ENCODE measurements around the gene DYNC1LI2. TPM values are rescaled to one million over a fixed set of nuclear protein-coding genes. Genes with fewer than 3 reads are reported as not detected.

DYNC1LI2 gene
- total and polyA plus RNA-seq, 12 donors = 27.2 to 109 (median 88.2) TPM

DNA sequence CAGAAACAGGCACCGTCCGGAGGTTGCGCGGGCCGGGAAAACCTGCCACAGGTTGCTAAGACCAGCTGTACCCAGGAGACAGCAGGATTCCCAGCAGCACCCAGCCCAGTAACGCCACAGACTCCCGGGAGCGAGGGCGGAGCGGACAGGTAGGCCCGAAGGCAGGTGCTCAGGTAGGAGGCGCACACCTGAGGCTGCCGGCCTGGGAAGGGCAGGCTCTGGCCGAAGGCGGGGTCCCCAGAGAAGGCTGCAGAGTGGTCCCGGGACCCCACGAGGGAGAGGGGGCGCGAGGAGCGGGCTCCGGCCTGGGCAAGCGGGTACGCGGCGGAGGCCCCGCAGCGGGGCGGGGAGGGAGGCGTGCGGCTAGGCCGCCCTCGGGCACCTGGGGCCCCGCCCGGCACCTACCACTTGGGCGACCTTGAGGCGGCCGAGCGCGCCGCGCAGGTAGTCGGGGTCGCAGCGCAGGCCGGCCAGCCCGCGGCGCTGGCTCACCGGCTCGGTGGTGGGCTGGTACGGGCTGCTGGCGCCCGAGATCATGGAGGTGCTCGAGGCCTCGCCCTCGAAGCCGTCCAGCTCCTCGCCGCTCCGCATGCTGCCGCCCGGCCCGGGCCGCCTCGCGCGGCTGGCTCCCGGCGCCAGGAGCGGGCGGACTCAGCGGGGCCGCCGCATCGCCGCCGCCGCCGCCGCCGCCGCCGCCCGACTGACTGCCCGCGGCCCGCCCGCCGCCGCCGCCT, 55.3 kb downstream of the DYNC1LI2 start:
- intact Hi-C loops (cut with DNase I) = loop anchor here in 2 of 10 donors (5.0 kb wide), 3 partner anchors 34 to 89 kb away; no protein-coding TSS in a partner anchor
- Histone ChIP-seq H3K27ac (peak overlapping the region in 6 of 10 donors; percentile 8 to 73 (median 40)), H3K4me1 (peaks cover 5 to 38% (median 15%) of the 10 kb centered on the region in 9 donors), H3K27me3 (no peaks in the 10 kb centered on the region), H3K9me3 (no peaks in the 10 kb centered on the region), H3K4me3 (peak overlapping the region; percentile 49 to 83 (median 70)), H3K36me3 (no peaks in the 10 kb centered on the region)
- WGBS, 2 donors = 3% methylated on average over 57 to 74 of the region's 91 CpGs
- DNase-seq (peak; percentile 13 to 30), ATAC-seq (peak in 4 of 8 donors; percentile 1 to 39 (median 16))
- no peak for TF ChIP-seq CTCF (IDR thresholded peaks at IDR 0.05)

DNA sequence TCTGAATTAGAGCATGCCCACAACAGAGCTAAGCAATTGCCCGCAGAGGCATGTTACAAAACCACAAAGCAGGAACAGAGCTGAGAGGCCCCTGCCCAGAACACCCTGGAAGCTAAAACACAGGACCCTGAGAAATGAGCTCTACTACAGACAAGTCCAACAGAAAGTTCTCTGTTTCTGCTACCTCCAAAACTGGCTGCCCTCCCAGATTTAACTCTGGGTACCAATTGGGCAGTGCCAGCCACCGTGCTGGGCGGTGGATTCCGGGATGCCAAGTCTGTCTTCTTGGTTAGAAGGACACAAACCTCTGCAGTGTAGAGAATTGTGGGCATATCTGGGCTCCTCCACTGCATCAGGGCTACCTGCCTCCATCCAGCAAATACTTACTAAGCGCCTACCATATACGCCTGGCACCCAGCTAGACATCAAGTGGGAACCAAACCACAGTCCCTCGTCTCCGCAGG, 55.9 kb downstream of the DYNC1LI2 start:
- no peak for DNase-seq
- no peaks in the 10 kb centered on the region for H3K27me3 ChIP-seq
- no peaks in the 10 kb centered on the region for H3K9me3 ChIP-seq
- H3K4me3 ChIP-seq = peak overlapping the region; percentile 49 to 83 (median 70)
- peaks cover 5 to 32% (median 15%) of the 10 kb centered on the region in 9 donors for H3K4me1 ChIP-seq
- no peaks in the 10 kb centered on the region for H3K36me3 ChIP-seq
- WGBS, 2 donors = 55 to 56% methylated on average over 8 of the region's 8 CpGs
- no peak for TF ChIP-seq CTCF (IDR thresholded peaks at IDR 0.05)
- peak overlapping the region in 2 of 10 donors; percentile 21 to 72 for H3K27ac ChIP-seq
- ATAC-seq = no peak
- intact Hi-C loops (cut with DNase I) = loop anchor here in 2 of 10 donors (5.0 kb wide), 3 partner anchors 33 to 88 kb away; no protein-coding TSS in a partner anchor

DNA sequence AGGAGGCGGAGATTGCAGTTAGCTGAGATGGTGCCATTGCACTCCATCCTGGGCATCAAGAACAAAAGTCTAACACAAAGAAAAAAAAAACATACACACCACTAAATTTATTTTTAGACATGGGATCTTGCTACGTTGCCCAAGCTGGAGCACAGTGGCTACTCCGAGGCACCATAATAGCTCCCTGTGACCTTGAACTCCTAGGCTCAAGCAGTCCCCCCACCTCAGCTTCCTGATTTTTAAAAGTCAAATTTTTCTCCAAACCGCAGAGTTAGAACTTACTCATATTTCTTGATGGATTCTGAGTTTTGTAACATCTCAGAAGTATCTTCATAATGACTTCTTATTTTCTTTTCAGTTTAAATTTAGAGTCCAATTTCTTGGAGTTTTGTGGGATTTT, 58.3 kb downstream of the DYNC1LI2 start:
- DNase-seq (no peak), ATAC-seq (no peak)
- whole genome bisulfite sequencing, 2 donors = 90 to 93% methylated on average over 4 of the region's 4 CpGs
- H3K9me3 ChIP-seq = no peaks in the 10 kb centered on the region
- no peak overlapping the region for H3K27ac ChIP-seq
- no peak for TF ChIP-seq CTCF (IDR thresholded peaks at IDR 0.05)
- H3K36me3 ChIP-seq = no peaks in the 10 kb centered on the region
- no peak overlapping the region for H3K4me3 ChIP-seq
- H3K4me1 ChIP-seq = peaks cover 5 to 25% (median 15%) of the 10 kb centered on the region in 9 donors
- no peaks in the 10 kb centered on the region for H3K27me3 ChIP-seq
- intact Hi-C loops (cut with DNase I) = no loop called here

- peaks cover 4 to 21% (median 15%) of the 10 kb centered on the region in 9 donors for H3K4me1 ChIP-seq
- 93 to 96% methylated on average over 6 of the region's 6 CpGs for WGBS, 2 donors
- TF ChIP-seq CTCF (IDR thresholded peaks at IDR 0.05) = no peak
- H3K4me3 ChIP-seq = no peak overlapping the region
- no peak for DNase-seq
- ATAC-seq = no peak
- H3K9me3 ChIP-seq = no peaks in the 10 kb centered on the region
- H3K27me3 ChIP-seq = no peaks in the 10 kb centered on the region
- intact Hi-C loops (cut with DNase I) = no loop called here
- H3K27ac ChIP-seq = no peak overlapping the region
- H3K36me3 ChIP-seq = no peaks in the 10 kb centered on the region
Observed at GRCh38 chr16:66692341-66692740, 59.1 kb downstream of the DYNC1LI2 start.

Measured in heart right ventricle (tissue), 16 donors.